HG03354 (cell line): ENCODE data around the gene KRTAP10-10.
"Not testable (repeated sequence)": the region's sequence is repeated elsewhere in the genome, so short reads cannot be mapped to it uniquely, and the experiment has no call there.

Experiments used
- ATAC-seq: cut with Tn5 transposase; IDR thresholded peaks from one replicate; pipeline ENCODE4 v1.9.1; 2021; ENCODE audit warnings: mild to moderate bottlenecking; ENCODE audit not compliant: unreplicated experiment, poor library complexity, severe bottlenecking

KRTAP10-10 gene

GRCh38 chr21:44637018-44637850 lies at the start of gene KRTAP10-10:
KRTAP10-10 (plus strand) TSS chr21:44637356; CDS start chr21:44637418, 62 bp downstream.
- no peak for ATAC-seq

- ATAC-seq = no peak
Measured at GRCh38 chr21:44589094-44589493, 48.1 kb upstream of the KRTAP10-10 start.

GRCh38 chr21:44589586-44590305 lies 47.4 kb upstream of the KRTAP10-10 start:
- no peak for ATAC-seq

- ATAC-seq = no peak
Measured at GRCh38 chr21:44590311-44590721, 46.8 kb upstream of the KRTAP10-10 start.

- not testable (repeated sequence) for ATAC-seq
Measured at GRCh38 chr21:44590897-44591800, 46.0 kb upstream of the KRTAP10-10 start.

GRCh38 chr21:44591801-44592130 lies 45.4 kb upstream of the KRTAP10-10 start:
- ATAC-seq = not testable (repeated sequence)

GRCh38 chr21:44592446-44593311 lies 44.5 kb upstream of the KRTAP10-10 start, which contains the start of gene KRTAP10-6:
KRTAP10-6 (minus strand) TSS chr21:44592505; CDS start chr21:44592484, 21 bp downstream.
- ATAC-seq = no peak

GRCh38 chr21:44593598-44594405 lies 43.4 kb upstream of the KRTAP10-10 start:
- ATAC-seq = no peak

GRCh38 chr21:44594406-44594916 lies 42.7 kb upstream of the KRTAP10-10 start:
- ATAC-seq = no peak

- ATAC-seq = no peak
Measured at GRCh38 chr21:44595524-44595923, 41.6 kb upstream of the KRTAP10-10 start.

GRCh38 chr21:44596068-44596725 lies 41.0 kb upstream of the KRTAP10-10 start:
- no peak for ATAC-seq

- ATAC-seq = no peak
Measured at GRCh38 chr21:44598061-44598460, 39.1 kb upstream of the KRTAP10-10 start.

- ATAC-seq = no peak
Measured at GRCh38 chr21:44599264-44600029, 37.7 kb upstream of the KRTAP10-10 start.

GRCh38 chr21:44600118-44600978 lies 36.8 kb upstream of the KRTAP10-10 start, which contains the start of gene KRTAP10-7:
KRTAP10-7 (plus strand) TSS chr21:44600597; CDS start chr21:44600622, 25 bp downstream.
- not testable (repeated sequence) for ATAC-seq

- ATAC-seq = not testable (repeated sequence)
Measured at GRCh38 chr21:44601091-44601490, 36.1 kb upstream of the KRTAP10-10 start.
